ENCODE results near the gene LRIT2. TPM values are rescaled to one million over a fixed set of nuclear protein-coding genes. Genes with fewer than 3 reads are reported as not detected.
"Not testable (repeated sequence)": the region's sequence is repeated elsewhere in the genome, so short reads cannot be mapped to it uniquely, and the experiment has no call there.

The LRIT2 gene
- total RNA-seq, 1 donor, result not detected

DNA sequence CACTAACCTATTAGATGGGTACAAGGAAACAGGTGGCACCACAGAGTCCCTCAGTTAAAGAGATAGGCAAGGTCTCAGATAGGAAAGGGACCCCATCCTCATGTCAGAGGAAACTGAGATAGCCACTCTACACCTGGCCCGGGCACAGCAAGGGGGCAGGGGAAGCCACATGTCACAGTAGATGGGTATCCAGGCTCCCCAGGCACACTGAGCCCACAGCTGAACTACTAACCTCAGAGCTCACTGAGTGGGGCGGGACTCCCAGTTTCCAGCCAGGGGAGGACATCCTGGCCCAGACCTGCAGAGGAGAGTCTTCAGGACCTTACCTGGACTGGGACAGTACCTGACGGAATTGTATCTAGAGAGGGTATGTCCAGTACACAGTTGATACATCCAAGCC lies 34.7 kb downstream of the LRIT2 start:
- TF ChIP-seq CTCF (IDR thresholded peaks at IDR 0.05; ENCODE audit: insufficient read depth, low read depth, low read length), result no peak
- H3K4me3 ChIP-seq (ENCODE audit: low read depth, low read length), result no peak overlapping the region
- no peak for DNase-seq (ENCODE audit: low read depth)

- DNase-seq (ENCODE audit: low read depth), result no peak
- no peak for TF ChIP-seq CTCF (IDR thresholded peaks at IDR 0.05; ENCODE audit: insufficient read depth, low read depth, low read length)
- H3K4me3 ChIP-seq (ENCODE audit: low read depth, low read length), result no peak overlapping the region
Measured at GRCh38 chr10:84188815-84189214, 36.5 kb downstream of the LRIT2 start.

DNA sequence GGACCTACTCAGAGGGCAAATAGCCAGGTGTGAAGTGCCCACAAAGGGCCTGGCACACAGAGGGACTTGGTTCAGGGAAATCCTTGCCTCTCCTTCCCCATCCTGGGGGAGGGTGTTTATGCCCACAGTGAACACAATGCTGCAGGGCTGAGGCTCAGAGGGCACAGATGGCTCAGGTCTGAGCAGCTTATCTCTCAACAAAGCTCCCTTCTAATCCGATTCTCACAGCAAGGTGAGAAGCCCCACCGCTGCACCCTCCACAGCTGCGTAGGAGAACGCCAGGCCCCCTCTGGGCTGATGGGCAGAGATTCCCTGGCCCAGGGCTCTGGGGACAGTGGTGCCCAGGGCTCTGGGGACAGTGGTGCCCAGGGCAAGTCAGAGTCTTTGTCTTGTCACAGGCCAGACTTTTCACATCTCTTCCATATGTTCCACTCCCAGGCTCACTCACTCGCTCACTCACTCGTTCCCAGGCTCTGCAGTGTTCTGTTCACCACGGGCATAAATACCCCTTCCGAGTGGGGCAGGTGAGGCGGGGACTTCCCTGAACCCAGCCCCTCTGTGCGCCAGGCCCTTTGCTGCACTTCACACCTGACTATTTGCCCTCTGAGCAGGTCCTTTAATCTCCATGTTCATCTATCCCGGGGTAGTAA lies 39.7 kb downstream of the LRIT2 start:
- no peak for DNase-seq (ENCODE audit: low read depth)
- no peak for TF ChIP-seq CTCF (IDR thresholded peaks at IDR 0.05; ENCODE audit: insufficient read depth, low read depth, low read length)
- no peak overlapping the region for H3K4me3 ChIP-seq (ENCODE audit: low read depth, low read length)

GRCh38 chr10:84184517-84184916 lies 40.8 kb downstream of the LRIT2 start:
- no peak for TF ChIP-seq CTCF (IDR thresholded peaks at IDR 0.05; ENCODE audit: insufficient read depth, low read depth, low read length)

GRCh38 chr10:84181631-84182030 lies 43.7 kb downstream of the LRIT2 start:
- DNase-seq (ENCODE audit: low read depth), result no peak
- no peak for TF ChIP-seq CTCF (IDR thresholded peaks at IDR 0.05; ENCODE audit: insufficient read depth, low read depth, low read length)
- H3K4me3 ChIP-seq (ENCODE audit: low read depth, low read length), result no peak overlapping the region

More at GRCh38 chr10:84184517-84184916, 40.8 kb downstream of the LRIT2 start:
- no peak for DNase-seq (ENCODE audit: low read depth)
- H3K4me3 ChIP-seq (ENCODE audit: low read depth, low read length), result no peak overlapping the region

DNA sequence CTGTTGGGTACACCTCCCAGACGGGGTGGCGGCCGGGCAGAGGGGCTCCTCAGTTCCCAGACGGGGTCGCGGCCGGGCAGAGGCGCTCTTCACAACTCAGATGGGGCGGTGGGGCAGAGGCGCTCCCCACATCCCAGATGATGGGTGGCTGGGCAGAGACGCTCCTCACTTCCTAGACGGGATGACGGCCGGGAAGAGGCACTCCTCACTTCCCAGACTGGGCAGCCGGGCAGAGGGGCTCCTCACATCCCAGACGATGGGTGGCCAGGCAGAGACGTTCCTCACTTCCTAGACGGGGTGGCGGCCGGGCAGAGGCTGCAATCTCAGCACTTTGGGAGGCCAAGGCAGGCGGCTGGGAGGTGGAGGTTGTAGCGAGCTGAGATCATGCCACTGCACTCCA lies 45.0 kb downstream of the LRIT2 start:
- not testable (repeated sequence) for DNase-seq (ENCODE audit: low read depth); H3K4me3 ChIP-seq (ENCODE audit: low read depth, low read length)

DNA sequence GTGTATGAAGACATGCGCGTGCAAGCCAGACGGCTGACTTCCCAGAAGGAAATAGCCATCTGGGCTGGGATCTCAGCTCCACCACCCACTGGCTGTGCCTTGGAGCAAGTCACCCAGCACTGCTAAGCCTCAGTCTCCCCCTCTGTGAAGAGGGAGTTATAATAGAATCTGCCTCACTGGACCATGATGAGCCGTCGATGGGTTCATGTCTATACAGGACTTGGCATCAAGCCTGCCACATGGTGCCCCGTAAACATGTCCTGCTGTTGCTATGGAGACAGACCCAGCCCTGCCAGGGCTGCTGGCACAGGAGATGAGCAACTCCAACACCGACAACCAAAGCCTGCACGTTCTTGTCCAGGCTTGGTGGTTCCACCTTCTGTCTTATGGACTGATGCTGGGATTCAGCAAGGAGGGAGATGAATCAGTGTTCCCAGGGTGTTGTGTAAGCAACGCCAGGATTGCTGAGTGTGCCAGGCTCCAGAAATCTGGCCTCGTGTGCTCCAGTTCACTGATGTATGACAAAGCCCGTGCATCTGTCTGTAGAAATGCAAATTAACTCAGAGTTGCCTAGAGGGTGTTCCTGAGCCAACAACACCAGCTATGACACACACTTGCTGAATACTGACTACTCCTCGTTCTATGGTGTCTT lies 46.2 kb downstream of the LRIT2 start:
- no peak overlapping the region for H3K4me3 ChIP-seq (ENCODE audit: low read depth, low read length)
- no peak for TF ChIP-seq CTCF (IDR thresholded peaks at IDR 0.05; ENCODE audit: insufficient read depth, low read depth, low read length)
- peak; percentile 3 for DNase-seq (ENCODE audit: low read depth)

Measured in fibroblast of villous mesenchyme (primary cell).